Right renal pelvis (tissue), 4 donors: ENCODE measurements around the gene FAAP100. TPM values are rescaled to one million over a fixed set of nuclear protein-coding genes. Genes with fewer than 3 reads are reported as not detected.

ENCODE experiments used
- DNase-seq, 4 donors: peaks; one replicate each; pipeline ENCODE4 v3.0.0-alpha.2; 2013; ENCODE audit warnings: low read depth in 4 of 4, low spot score in 3 of 4, missing footprints in 1 of 4
- polyA plus RNA-seq, 4 donors: library from polyadenylated mRNA; unstranded; fragments of 120-200 nt; gene quantifications; one replicate each; pipeline ENCODE4 v1.2.1, GENCODE V29; 2013; ENCODE audit not compliant: insufficient read length in 4 of 4

FAAP100 gene
- polyA plus RNA-seq, 4 donors: 23.5 to 31.1 (median 25.0) TPM

DNA sequence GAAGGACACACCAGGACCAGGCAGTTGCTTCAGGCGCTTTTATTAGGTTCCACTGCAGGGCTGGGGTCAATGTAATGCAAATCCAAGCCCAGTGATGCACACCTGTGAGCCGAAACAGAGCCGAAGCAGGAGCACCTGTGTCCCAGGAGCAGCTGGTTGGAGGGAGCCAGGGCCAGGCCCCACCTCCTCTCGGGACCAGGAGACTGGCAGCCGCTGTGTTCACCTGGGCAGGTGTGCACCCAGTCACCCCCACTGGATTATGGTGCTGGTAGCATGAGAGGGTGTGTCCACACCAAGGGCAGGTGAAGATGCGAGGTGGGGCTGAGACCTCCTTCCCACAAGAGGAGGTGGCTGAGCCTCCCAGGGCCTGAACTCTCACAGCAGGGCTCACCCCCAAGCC is 4.7 kb upstream of the FAAP100 start:
- no peak for DNase-seq

DNA sequence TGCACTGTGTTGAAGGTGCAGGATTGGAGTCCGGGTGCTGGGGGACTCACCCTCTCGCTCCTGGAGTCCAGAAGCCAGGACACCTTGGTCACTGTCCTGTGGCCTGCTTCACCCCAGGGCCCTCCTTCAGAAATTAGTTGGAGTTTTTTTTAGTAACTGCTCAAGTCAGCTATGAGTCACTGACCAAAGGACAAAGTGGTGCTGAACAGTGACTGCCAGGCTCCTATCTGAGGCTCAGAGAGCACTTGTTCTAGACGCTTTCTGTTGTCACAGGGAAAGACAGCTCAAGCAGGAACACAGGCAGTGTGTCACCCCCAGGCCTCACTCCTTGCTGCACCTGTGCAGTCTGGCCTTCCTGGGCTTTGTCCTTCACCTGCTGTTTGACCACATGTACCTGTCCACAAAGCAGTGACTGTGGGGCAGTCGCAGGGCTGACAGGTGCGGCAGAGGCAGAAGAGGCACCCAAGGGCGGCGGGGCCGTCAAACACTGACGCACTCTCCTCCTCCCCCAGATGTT is 4.1 kb upstream of the FAAP100 start:
- DNase-seq: no peak

GRCh38 chr17:81553616-81554181 is 1.5 kb upstream of the FAAP100 start:
- DNase-seq: no peak

- peak in 2 of 4 donors; percentile 49 to 50 for DNase-seq
Observed at GRCh38 chr17:81553018-81553615, 964 bp upstream of the FAAP100 start.

- no peak for DNase-seq
Observed at GRCh38 chr17:81551458-81552243, 502 bp downstream of the FAAP100 start.

DNA sequence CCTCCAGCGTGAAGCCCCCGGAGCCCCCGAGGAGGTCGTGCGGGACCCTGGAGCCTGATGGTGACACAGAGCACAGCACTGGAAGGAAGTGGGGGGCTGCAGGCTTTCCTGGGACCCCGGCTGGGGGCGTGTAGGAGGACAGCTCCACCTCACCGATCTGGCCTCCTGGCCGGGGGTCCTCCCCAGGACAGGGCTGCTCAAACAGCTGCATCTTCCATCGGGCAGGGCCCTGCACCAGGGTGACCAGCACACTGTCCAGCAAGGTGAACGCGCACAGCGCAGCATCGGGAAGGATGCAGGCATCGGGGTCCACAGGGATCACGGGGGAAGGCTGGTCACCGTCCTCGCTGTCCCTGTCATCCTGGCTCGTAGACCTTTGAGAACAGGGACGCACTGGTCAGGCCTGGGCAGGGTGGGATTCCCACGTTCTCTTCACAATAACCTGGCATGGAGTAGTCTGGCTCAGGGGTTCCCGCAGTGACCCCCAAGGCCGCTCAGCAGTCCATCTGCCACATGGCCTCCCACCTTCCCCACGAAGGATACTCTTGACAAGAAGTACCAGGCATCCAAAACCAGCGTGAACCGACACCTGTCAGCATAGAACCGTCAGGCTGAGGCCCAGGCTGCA is 1.2 kb downstream of the FAAP100 start:
- DNase-seq: no peak

DNA sequence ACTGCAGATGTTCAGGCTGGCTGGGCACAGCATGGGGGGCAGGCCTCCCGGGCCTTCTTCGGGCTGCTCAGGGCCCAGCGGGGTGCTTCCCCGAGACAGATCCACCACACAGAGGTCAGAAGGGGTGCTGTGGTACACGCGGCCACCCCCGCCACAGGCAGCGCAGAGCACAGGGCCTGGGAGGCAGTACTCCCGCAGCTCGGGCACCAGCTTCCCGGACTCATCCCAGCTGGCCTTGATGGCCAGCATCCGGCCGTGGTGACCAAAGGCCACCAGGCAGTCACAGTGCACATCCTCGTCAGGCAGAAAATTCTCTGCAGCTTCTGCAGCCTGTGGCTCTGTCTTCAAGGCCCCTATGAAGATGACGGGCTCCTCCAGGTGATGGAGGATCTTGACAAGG is 1.9 kb downstream of the FAAP100 start:
- DNase-seq: no peak

DNA sequence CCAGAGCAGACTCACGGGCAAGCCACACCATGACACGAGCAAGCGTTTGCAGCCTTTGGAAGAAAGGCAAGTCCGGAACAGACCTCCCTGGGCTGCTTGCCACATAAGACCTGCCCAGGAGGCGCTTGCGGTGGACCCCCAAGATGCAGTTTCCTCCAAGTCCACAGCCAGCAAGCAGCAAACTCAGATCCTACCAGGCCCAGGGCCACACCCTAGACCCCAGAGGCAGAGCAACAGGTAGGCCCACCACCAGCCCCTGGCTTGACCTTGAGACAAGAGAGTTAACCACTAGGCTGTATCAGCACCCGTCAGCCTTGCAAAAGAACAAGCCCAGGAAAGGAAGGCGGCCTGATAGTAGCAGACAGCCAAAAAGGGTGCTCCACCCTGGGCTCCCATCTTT is 2.3 kb downstream of the FAAP100 start:
- no peak for DNase-seq

- DNase-seq: no peak
Observed at GRCh38 chr17:81549031-81549557, 3.1 kb downstream of the FAAP100 start.

DNA sequence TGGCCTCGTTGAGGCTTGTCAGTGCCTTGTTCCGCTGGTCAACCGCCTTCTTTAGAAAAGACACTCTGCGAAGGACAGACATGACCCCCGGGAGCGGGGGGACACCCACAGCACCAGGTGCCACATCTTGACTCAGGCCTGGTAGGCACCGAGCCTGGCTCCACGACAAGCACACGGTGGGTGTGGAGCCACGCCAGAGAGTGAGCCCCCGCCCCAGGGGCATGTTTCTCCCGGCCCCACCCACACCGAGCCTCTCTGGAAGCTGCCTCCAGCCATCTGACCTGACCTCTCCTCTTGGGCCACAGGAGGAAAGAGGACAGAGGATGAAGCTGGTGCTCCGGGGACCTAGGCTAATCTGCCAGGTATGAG is 4.6 kb downstream of the FAAP100 start:
- DNase-seq: no peak

DNA sequence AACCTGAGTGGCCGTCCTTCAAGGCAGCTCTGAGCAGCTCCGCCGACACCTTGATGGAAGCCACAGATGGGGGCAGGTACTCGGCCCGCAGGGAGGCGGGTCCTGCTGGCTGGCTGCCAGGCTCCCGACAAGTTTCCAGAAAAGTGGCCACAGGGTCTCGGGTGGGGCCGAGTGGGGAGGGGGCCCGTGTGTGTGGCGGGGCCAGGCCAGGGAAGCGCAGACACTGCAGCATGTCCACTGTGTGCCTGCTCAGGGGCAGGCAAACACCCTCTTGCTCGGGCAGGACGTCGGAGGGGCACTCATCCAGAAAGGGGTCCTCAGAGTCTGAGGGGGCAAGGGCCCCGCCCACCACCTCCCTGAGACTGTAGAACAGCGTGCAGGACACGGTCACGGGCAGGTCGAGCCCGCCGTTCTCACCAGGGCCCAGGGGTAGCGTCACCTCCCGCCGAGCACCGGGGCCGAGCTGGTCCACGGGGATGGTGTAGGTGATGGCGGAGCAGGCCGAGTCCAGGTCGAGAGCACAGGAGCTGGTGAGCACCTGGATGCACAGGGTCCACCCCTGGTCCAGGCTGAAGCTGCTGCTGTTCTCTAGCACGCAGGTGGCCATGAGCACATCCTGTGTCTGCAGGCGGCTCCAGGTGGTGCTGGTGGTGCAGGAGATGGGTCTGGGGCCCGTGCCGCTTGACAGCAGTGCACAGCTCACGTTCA is 5.1 kb downstream of the FAAP100 start:
- DNase-seq: no peak

DNA sequence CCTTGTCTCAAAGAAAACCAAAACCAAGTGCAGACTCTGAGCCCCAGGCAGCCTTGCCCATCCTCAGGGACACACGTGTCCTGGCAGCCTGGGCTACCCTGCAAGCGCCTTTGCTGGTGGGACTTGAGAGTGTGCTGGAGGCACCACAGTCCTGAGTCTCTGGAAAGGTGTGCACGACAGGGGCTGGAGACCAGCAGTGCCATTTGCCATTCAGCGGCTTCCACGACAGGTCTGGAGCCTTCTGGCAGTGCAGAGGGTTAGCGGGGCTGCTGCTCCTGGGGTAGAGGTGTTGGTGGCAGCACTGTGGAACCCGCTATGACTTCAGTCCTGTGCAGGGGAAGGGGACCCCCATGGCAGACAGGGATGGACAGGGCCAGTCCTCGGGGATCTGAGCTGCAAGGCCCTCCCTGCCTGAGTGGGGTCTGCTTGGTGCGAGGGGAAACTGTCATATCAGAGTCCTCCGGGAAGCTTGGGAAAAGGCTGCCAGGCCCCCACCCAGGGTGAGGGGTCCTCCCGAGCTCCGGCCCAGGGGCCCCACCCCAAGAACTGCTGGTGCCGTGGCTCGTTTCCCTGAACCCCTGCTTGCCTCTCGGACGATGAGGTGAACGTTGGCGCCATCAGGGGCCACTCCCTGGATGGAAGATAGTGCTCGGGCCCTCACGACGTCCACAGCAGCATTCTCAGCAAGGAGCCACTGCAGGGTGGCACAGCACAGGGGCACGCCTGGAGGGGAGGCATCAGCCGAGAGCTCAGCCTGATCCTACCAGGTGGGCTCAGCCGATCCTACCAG is 6.8 kb downstream of the FAAP100 start:
- DNase-seq: no peak

- no peak for DNase-seq
Observed at GRCh38 chr17:81544281-81544974, 7.7 kb downstream of the FAAP100 start.

DNA sequence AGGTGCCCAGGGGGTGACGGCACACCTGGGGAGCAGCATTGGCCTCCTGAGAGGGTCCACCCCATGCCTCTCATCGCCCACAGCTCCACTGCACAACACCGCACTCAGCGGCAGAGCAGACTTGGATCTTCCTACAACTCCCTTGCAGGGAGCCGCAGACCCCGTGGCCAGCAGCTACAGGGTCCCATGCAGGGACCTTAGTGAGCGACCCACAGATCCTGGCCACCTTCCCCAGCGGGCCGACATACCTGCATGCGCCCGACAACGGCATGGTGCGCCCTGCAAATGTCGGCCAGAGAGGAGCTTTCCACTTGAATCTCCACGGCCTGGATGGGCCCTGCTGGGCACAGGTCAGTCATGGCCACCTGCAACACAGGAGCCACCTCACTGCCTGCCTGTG is 8.4 kb downstream of the FAAP100 start:
- DNase-seq: no peak

- DNase-seq: no peak
Observed at GRCh38 chr17:81543339-81543675, 8.8 kb downstream of the FAAP100 start.

DNA sequence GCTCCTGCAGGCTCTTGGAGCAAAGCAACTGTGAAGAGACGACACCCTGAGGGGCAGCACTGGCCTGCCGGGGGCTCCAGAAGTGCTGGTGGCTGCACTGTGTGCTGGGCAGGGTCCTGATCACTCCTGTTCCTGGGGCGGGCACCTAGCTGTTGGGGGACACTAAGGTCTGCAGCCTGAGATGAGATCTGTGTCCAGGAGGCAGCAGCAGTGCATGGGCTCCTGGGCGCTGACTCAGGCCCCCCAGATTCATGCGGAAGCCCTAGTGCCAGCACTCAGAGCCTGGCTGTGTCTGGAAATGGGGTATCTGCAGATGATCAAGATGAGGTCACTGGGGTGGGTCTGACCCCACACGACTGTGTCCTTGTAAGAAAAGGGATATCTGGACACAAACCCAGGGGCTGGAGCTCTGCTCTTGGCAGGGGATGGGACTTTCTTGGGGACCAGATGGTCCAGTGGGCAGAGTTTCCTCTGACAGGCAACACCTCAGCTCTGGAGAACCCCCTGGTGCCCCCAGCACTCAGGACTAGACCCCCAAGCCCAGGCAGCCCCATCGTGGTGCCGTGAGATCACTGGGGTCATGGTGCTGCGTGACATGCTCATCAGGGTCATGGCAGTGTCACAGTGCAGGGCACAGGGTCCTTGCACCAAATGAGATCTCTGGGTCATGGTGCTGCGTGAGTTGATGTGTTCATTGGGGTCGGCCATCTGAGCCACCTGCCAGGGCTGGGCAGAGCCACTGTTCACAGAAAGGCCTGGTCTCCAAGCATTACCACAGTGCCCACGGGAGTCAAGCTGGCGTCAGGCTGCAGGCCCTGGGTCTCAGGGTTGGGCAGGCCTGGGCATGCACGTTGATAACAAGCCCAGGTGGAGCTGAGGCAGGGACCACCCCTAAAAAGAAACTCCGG is 9.5 kb downstream of the FAAP100 start:
- DNase-seq: no peak

DNA sequence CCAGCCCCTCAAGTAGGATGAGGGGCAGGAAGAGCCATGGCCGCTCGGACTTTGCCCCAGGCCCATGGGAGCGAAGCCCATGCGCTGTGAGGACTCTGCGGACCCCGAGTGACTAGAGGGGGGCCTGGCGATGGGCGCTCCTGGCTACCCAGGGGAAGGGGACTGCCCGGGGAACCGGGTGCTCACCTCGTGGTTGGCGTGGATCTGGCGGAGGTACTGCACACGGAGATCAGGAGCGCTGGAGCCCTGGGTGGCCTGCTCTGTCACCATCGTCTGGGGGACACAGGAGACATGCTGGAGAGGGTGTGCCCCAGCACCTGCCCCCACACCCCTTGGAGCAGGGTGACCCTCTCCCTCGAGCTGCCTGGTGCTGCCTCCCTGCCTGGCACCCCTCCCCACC is 11.0 kb downstream of the FAAP100 start:
- DNase-seq: no peak

GRCh38 chr17:81540676-81541027 is 11.5 kb downstream of the FAAP100 start:
- DNase-seq: no peak
